Karpas-422 (cell line): Measurements from ENCODE around the gene ACVR2B. TPM values are rescaled to one million over a fixed set of nuclear protein-coding genes. Genes with fewer than 3 reads are reported as not detected.

Source experiments
- DNase-seq: peaks from one replicate; pipeline ENCODE4 v3.0.0-alpha.2; 2015
- H2AFZ ChIP-seq: fragments of 200-600 bp; sonication (generic); 2 replicates; pipeline ENCODE4 v1.6.1; 2014; ENCODE audit warnings: antibody characterized with exemption, low read length, mixed read lengths
- H3K27ac ChIP-seq: fragments of 200-600 bp; sonication (generic); 2 replicates; pipeline ENCODE4 v1.5.1; 2014; ENCODE audit warnings: mild to moderate bottlenecking, low read length, moderate library complexity
- H3K27me3 ChIP-seq: fragments of 200-600 bp; sonication (generic); 2 replicates; pipeline ENCODE4 v1.6.1; 2014; ENCODE audit warnings: low read length, mixed read lengths
- H3K36me3 ChIP-seq: fragments of 200-600 bp; sonication (generic); 2 replicates; pipeline ENCODE4 v1.6.1; 2014; ENCODE audit warnings: low read length, mixed read lengths; ENCODE audit not compliant: insufficient read depth
- H3K4me1 ChIP-seq: fragments of 200-600 bp; sonication (generic); 2 replicates; pipeline ENCODE4 v1.6.1; 2014; ENCODE audit warnings: mild to moderate bottlenecking, low read length, mixed read lengths
- H3K4me2 ChIP-seq: fragments of 200-600 bp; sonication (generic); 2 replicates; pipeline ENCODE4 v1.6.1; 2014; ENCODE audit warnings: low read length, low read depth, mild to moderate bottlenecking; ENCODE audit not compliant: poor library complexity, severe bottlenecking
- H3K4me3 ChIP-seq: fragments of 200-600 bp; sonication (generic); 2 replicates; pipeline ENCODE4 v1.5.1; 2014; ENCODE audit warnings: mild to moderate bottlenecking, antibody characterized with exemption, low read length, mixed read lengths
- H3K79me2 ChIP-seq: fragments of 200-600 bp; sonication (generic); 2 replicates; pipeline ENCODE4 v1.6.1; 2014; ENCODE audit warnings: mild to moderate bottlenecking, low read length, mixed read lengths
- H3K9ac ChIP-seq: fragments of 200-600 bp; sonication (generic); 2 replicates; pipeline ENCODE4 v1.6.0; 2014; ENCODE audit warnings: low read length
- H3K9me2 ChIP-seq: fragments of 200-600 bp; sonication (generic), shearing (Covaris generic); replicated peaks from 2 replicates; pipeline ENCODE4 v1.6.0; 2014; ENCODE audit warnings: mild to moderate bottlenecking, low read length, moderate library complexity; ENCODE audit not compliant: insufficient read depth
- H3K9me3 ChIP-seq: fragments of 300-700, 200-600 bp; sonication (generic); 2 replicates; pipeline ENCODE4 v1.6.1; 2014; ENCODE audit warnings: low read length, mixed read lengths
- H4K20me1 ChIP-seq: fragments of 200-600 bp; sonication (generic); 2 replicates; pipeline ENCODE4 v1.6.1; 2014; ENCODE audit warnings: mild to moderate bottlenecking, antibody characterized with exemption, low read length, low read depth; ENCODE audit not compliant: insufficient read depth
- total RNA-seq: library from RNA; depleted of rRNA; stranded (reverse); fragments of >200 nt; shearing (Covaris generic); gene quantifications from 2 replicates; pipeline ENCODE4 v1.2.3, GENCODE V29; 2014; ENCODE audit warnings: low replicate concordance

ACVR2B gene
- total RNA-seq, 1 experiment from 2014 or later, result 2.4 TPM

DNA sequence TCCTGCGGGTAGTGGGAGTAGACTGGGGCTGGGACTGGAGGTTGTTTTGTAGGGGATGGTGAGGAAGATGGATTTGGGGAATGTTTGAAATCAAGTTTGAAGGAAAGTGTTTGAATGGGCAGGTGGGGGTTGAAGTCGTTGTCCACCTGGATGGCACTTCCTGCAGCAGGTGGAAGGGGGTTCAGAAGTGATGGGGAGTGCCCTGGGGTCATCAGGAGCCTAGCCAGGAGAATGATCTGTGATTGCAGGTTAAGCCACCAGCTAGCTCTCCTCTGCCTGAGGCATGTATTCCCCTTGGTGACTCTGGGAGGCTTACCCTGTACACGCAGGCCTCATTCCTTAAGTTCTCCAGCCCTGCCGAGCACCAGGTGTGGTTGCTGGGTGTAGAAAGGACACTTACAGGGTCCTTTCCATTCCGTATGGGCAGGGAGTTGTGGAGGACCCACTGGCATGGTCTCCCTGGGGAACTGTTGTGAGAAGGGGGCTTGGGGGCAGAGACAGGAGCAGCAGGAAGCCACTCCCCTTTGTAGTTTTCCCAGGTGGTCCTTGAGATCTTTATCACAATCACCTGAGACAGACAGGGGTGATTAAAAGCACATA lies 22.6 kb downstream of the ACVR2B start:
- no peaks in the 10 kb centered on the region for H3K9me2 ChIP-seq
- no peaks in the 10 kb centered on the region for H3K36me3 ChIP-seq
- H3K79me2 ChIP-seq, result no peaks in the 10 kb centered on the region
- no peak overlapping the region for H3K4me3 ChIP-seq
- H2AFZ ChIP-seq, result no peak overlapping the region
- H3K4me2 ChIP-seq, result no peak overlapping the region
- no peak overlapping the region for H3K27ac ChIP-seq
- peaks cover 16% of the 10 kb centered on the region; the same call in 1 of the 2 replicates for H4K20me1 ChIP-seq
- H3K4me1 ChIP-seq, result no peaks in the 10 kb centered on the region
- no peak for DNase-seq
- no peaks in the 10 kb centered on the region for H3K27me3 ChIP-seq
- H3K9ac ChIP-seq, result no peak overlapping the region
- H3K9me3 ChIP-seq, result no peaks in the 10 kb centered on the region

DNA sequence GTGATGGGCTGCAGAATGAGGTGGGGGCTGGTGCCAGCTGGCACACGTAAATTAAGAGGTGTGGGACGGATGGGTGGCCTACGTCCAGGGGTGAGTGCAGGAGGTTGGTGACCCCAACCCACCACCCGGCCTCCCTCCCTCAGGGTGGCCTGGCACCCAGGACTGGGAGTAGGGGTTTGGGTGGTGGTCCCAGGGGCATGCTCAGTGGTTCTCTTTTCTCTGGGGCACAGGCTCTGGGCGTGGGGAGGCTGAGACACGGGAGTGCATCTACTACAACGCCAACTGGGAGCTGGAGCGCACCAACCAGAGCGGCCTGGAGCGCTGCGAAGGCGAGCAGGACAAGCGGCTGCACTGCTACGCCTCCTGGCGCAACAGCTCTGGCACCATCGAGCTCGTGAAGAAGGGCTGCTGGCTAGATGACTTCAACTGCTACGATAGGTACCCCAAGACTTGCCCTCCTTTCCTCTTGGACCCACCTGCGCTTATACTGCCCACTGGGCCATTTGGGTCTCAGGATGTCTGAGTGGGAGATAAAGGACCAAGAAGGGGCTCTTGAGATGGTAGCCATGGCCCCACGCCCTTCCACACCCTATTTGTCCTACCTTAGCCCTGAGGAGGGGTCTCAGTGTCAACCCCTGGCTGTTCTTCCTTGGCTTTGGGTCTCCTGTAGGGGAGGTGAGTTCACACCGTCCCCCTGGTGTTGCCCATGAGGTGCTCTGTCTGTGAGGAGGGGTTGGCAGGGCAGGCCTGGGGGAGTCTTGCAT lies 23.5 kb downstream of the ACVR2B start:
- H3K9ac ChIP-seq, result no peak overlapping the region
- no peak overlapping the region for H2AFZ ChIP-seq
- no peaks in the 10 kb centered on the region for H3K9me3 ChIP-seq
- peaks cover 10% of the 10 kb centered on the region; the same call in 1 of the 2 replicates for H4K20me1 ChIP-seq
- no peak overlapping the region for H3K4me2 ChIP-seq
- no peak overlapping the region for H3K4me3 ChIP-seq
- no peaks in the 10 kb centered on the region for H3K9me2 ChIP-seq
- H3K36me3 ChIP-seq, result no peaks in the 10 kb centered on the region
- no peaks in the 10 kb centered on the region for H3K79me2 ChIP-seq
- DNase-seq, result no peak
- H3K4me1 ChIP-seq, result no peaks in the 10 kb centered on the region
- H3K27ac ChIP-seq, result no peak overlapping the region
- no peaks in the 10 kb centered on the region for H3K27me3 ChIP-seq

DNA sequence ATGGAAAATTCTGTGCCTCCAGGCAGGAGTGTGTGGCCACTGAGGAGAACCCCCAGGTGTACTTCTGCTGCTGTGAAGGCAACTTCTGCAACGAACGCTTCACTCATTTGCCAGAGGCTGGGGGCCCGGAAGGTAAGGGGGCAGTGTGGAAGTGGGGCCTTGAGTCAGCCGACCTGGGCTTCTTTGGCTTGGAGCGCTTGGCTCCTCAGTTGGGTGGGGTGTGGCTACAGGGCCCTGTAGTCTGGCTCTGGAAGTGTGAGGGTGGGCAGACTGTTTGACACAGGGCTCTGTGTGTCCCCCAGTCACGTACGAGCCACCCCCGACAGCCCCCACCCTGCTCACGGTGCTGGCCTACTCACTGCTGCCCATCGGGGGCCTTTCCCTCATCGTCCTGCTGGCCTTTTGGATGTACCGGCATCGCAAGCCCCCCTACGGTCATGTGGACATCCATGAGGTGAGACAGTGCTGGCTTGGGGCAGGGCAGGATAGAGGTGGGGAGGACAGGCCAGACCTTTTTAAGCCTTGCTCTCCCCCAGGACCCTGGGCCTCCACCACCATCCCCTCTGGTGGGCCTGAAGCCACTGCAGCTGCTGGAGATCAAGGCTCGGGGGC lies 24.3 kb downstream of the ACVR2B start:
- Histone ChIP-seq H4K20me1 (peaks cover 7% of the 10 kb centered on the region; the same call in 1 of the 2 replicates), H3K9me3 (no peaks in the 10 kb centered on the region), H3K36me3 (no peaks in the 10 kb centered on the region), H3K79me2 (no peaks in the 10 kb centered on the region), H3K9ac (no peak overlapping the region), H2AFZ (no peak overlapping the region), H3K27me3 (no peaks in the 10 kb centered on the region), H3K4me3 (no peak overlapping the region), H3K9me2 (no peaks in the 10 kb centered on the region), H3K27ac (no peak overlapping the region), H3K4me1 (no peaks in the 10 kb centered on the region), H3K4me2 (no peak overlapping the region)
- DNase-seq, result no peak

DNA sequence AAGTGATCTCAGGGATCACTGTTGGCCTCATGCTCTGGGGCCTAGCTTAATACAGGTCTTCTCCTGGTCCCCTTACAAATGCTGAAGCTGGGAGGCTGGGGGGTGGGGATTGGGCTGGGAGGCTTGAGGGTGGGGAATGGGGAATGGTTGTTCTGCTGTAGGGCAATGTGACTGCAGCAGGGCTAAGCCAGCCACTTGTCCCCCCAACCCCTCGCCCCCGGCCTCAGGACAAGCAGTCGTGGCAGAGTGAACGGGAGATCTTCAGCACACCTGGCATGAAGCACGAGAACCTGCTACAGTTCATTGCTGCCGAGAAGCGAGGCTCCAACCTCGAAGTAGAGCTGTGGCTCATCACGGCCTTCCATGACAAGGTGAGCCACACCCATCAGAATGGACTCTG lies 25.2 kb downstream of the ACVR2B start:
- H3K9me3 ChIP-seq, result no peaks in the 10 kb centered on the region
- H2AFZ ChIP-seq, result no peak overlapping the region
- no peak overlapping the region for H3K4me2 ChIP-seq
- no peak overlapping the region for H3K9ac ChIP-seq
- H3K9me2 ChIP-seq, result no peaks in the 10 kb centered on the region
- no peak overlapping the region for H3K4me3 ChIP-seq
- no peaks in the 10 kb centered on the region for H3K79me2 ChIP-seq
- no peaks in the 10 kb centered on the region for H3K4me1 ChIP-seq
- H3K27ac ChIP-seq, result no peak overlapping the region
- H3K27me3 ChIP-seq, result no peaks in the 10 kb centered on the region
- peaks cover 7% of the 10 kb centered on the region; the same call in 1 of the 2 replicates for H4K20me1 ChIP-seq
- no peaks in the 10 kb centered on the region for H3K36me3 ChIP-seq
- no peak for DNase-seq

DNA sequence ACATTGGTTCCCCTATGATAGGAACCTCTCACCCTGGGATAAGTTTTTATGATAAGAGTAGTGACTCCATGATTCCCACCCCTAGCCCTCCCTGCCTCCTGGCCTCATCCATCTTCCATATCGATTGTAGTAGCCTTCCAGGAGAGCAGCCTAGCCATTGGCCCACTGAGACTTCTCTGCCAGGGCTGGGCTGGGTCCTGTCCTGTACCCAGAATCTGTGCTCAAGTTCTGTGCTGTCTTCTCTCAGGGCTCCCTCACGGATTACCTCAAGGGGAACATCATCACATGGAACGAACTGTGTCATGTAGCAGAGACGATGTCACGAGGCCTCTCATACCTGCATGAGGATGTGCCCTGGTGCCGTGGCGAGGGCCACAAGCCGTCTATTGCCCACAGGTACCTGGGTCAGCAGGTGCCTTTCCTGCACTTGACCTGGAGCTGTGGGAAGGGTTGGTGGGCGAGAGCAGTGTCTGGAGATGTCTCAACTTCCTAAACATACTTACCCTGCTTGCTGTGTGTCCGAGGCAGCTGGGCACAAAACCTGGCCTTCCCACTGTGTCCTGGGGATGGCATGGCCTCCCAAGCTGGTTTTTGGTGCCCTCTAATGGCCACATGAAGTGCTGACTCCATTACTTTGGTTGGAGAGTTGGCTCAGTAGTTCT lies 25.9 kb downstream of the ACVR2B start:
- H3K9me2 ChIP-seq, result no peaks in the 10 kb centered on the region
- H3K36me3 ChIP-seq, result no peaks in the 10 kb centered on the region
- no peak overlapping the region for H3K9ac ChIP-seq
- peaks cover 7% of the 10 kb centered on the region; the same call in 1 of the 2 replicates for H4K20me1 ChIP-seq
- H3K27me3 ChIP-seq, result no peaks in the 10 kb centered on the region
- H3K4me1 ChIP-seq, result no peaks in the 10 kb centered on the region
- no peak overlapping the region for H3K4me3 ChIP-seq
- H2AFZ ChIP-seq, result no peak overlapping the region
- H3K4me2 ChIP-seq, result no peak overlapping the region
- no peaks in the 10 kb centered on the region for H3K9me3 ChIP-seq
- no peaks in the 10 kb centered on the region for H3K79me2 ChIP-seq
- no peak overlapping the region for H3K27ac ChIP-seq
- peak; percentile 80 for DNase-seq

DNA sequence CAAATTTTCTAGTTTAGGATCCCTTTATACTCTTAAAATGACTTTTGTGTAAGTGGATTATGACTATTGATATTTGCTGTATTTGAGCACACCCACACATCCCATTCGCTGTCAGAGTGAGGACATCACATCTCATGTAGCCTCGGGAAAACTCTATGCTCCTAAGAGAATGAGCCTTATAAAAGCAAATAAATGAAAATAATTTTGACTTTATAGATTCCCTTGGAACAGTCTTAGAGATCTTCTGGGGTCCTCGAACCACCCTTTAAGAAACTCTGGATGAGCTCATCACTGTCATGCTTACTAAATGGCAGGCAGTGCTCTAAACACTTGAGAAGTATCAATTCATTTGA lies 26.4 kb downstream of the ACVR2B start:
- Histone ChIP-seq H4K20me1 (peaks cover 7% of the 10 kb centered on the region; the same call in 1 of the 2 replicates), H3K9me2 (no peaks in the 10 kb centered on the region), H3K9ac (no peak overlapping the region), H3K36me3 (no peaks in the 10 kb centered on the region), H3K27me3 (no peaks in the 10 kb centered on the region), H3K4me3 (no peak overlapping the region), H3K9me3 (no peaks in the 10 kb centered on the region), H3K4me2 (no peak overlapping the region), H3K79me2 (no peaks in the 10 kb centered on the region), H3K4me1 (no peaks in the 10 kb centered on the region), H2AFZ (no peak overlapping the region), H3K27ac (no peak overlapping the region)
- DNase-seq, result no peak

DNA sequence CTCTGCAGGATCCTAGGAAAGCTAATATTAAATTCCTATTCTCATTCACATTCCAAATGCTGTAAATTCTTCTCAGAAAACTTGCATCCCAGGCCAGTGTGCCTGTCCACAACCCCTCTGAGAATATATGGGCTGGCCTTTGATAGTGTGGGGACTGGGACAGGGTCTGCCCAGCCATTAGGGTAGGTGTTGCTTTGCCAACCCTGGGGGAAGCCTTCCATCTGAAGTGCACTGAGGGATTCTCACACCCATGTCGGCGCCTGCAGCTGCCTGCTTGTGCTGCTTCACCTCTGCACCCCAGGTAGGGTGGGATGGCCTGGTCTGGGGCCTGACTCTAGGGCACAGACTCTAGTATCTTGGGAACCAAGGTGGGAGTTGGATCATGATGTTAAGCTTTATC lies 27.2 kb downstream of the ACVR2B start:
- Histone ChIP-seq H3K9me2 (no peaks in the 10 kb centered on the region), H3K27me3 (no peaks in the 10 kb centered on the region), H3K4me3 (no peak overlapping the region), H3K9me3 (no peaks in the 10 kb centered on the region), H2AFZ (no peak overlapping the region), H3K4me1 (no peaks in the 10 kb centered on the region), H3K27ac (no peak overlapping the region), H3K9ac (no peak overlapping the region), H3K4me2 (no peak overlapping the region), H3K79me2 (no peaks in the 10 kb centered on the region), H3K36me3 (no peaks in the 10 kb centered on the region), H4K20me1 (peaks cover under 1% of the 10 kb centered on the region; the same call in 1 of the 2 replicates)
- no peak for DNase-seq

DNA sequence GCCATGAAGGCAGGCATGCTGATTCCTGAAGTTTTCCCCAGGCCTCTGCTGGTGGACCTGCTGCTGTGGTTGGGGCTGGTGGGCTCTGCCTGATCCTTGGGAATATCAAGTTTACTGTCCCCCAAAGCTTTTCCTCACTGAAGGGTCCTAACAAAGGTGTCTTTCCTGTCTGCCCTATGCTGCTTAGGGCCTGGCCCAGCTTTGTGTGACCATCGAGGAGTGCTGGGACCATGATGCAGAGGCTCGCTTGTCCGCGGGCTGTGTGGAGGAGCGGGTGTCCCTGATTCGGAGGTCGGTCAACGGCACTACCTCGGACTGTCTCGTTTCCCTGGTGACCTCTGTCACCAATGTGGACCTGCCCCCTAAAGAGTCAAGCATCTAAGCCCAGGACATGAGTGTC lies 29.3 kb downstream of the ACVR2B start:
- H3K36me3 ChIP-seq, result no peaks in the 10 kb centered on the region
- H3K9ac ChIP-seq, result no peak overlapping the region
- H3K9me2 ChIP-seq, result no peaks in the 10 kb centered on the region

More for the DNA sequence above, 29.3 kb downstream of the ACVR2B start:
- Histone ChIP-seq H3K9me3 (no peaks in the 10 kb centered on the region), H3K79me2 (no peaks in the 10 kb centered on the region), H3K27ac (no peak overlapping the region), H3K4me1 (no peaks in the 10 kb centered on the region), H2AFZ (no peak overlapping the region), H3K4me3 (no peak overlapping the region), H4K20me1 (no peaks in the 10 kb centered on the region), H3K27me3 (no peaks in the 10 kb centered on the region), H3K4me2 (no peak overlapping the region)
- DNase-seq, result no peak
